HepG2 (cell line): ENCODE results near the gene STEAP1B. TPM values are rescaled to one million over a fixed set of nuclear protein-coding genes. Genes with fewer than 3 reads are reported as not detected.

ENCODE experiments used
- CBX2 ChIP-seq, 2 experiments: fragments of 200-600 bp in 1 of 2; sonication (generic); formaldehyde crosslinking in 1 of 2; IDR thresholded peaks; 2 replicates each; pipeline versions ENCODE4 v1.7.0 to v1.8.1; 2018 to 2022; ENCODE audit warnings: low read depth in 2 of 2, low read length in 1 of 2, mild to moderate bottlenecking in 1 of 2, missing genetic modification reagents in 1 of 2
- DR1 ChIP-seq: sonication (generic); formaldehyde crosslinking; IDR thresholded peaks from 2 replicates; pipeline ENCODE4 v1.8.0; 2021; ENCODE audit warnings: mild to moderate bottlenecking, missing genetic modification reagents, inconsistent platforms
- HOXA7 ChIP-seq: sonication (generic); formaldehyde crosslinking; IDR thresholded peaks from 2 replicates; pipeline ENCODE4 v1.8.1; 2022; ENCODE audit warnings: mild to moderate bottlenecking, missing genetic modification reagents, moderate library complexity
- KDM1A ChIP-seq: IDR thresholded peaks from 2 replicates; pipeline ENCODE4 v1.6.1; 2016; ENCODE audit warnings: missing compliant biosample characterization
- LCORL ChIP-seq, 2 experiments: fragments of 450-650 bp in 1 of 2; sonication (generic) in 1 of 2; formaldehyde crosslinking in 1 of 2; IDR thresholded peaks; 2 replicates each; pipeline versions ENCODE4 v1.5.0 to v1.6.1; 2017 to 2020; ENCODE audit warnings: antibody characterized with exemption in 1 of 2, missing genetic modification reagents in 1 of 2
- MAFF ChIP-seq: IDR thresholded peaks from 2 replicates; pipeline ENCODE4 v1.6.1; 2011; ENCODE audit warnings: low read depth, low read length, improper control_type of control experiment
- MYNN ChIP-seq: sonication (generic); formaldehyde crosslinking; IDR thresholded peaks from 2 replicates; pipeline ENCODE4 v1.4.0; 2020; ENCODE audit warnings: mild to moderate bottlenecking, low read depth, missing genetic modification reagents
- POGK ChIP-seq: sonication (generic); formaldehyde crosslinking; conservative IDR thresholded peaks from 2 replicates; pipeline ENCODE4 v1.8.0; 2022; ENCODE audit warnings: mild to moderate bottlenecking, moderate library complexity, missing genetic modification reagents
- POLR2AphosphoS5 ChIP-seq: IDR thresholded peaks from 2 replicates; pipeline ENCODE4 v1.6.1; 2012; ENCODE audit warnings: low read depth, low read length
- SETDB1 ChIP-seq: sonication (generic); formaldehyde crosslinking; IDR thresholded peaks from 2 replicates; pipeline ENCODE4 v1.5.1; 2020; ENCODE audit warnings: missing genetic modification reagents, mild to moderate bottlenecking, borderline replicate concordance
- SMAD3 ChIP-seq: sonication (generic); formaldehyde crosslinking; IDR thresholded peaks from 2 replicates; pipeline ENCODE4 v1.4.0; 2020; ENCODE audit warnings: missing genetic modification reagents
- SOX5 ChIP-seq: IDR thresholded peaks from 2 replicates; pipeline ENCODE4 v1.6.1; 2016; ENCODE audit warnings: borderline replicate concordance
- TCF7L2 ChIP-seq: IDR thresholded peaks from 2 replicates; pipeline ENCODE4 v1.6.1; 2011; ENCODE audit warnings: mild to moderate bottlenecking, low read depth, low read length, moderate library complexity
- XBP1 ChIP-seq: sonication (generic); formaldehyde crosslinking; IDR thresholded peaks from 2 replicates; pipeline ENCODE4 v1.5.0; 2020; ENCODE audit warnings: missing genetic modification reagents
- ZBTB2 ChIP-seq: sonication (generic); formaldehyde crosslinking; IDR thresholded peaks from 2 replicates; pipeline ENCODE4 v1.8.0; 2022; ENCODE audit warnings: low read depth, missing genetic modification reagents
- ZBTB4 ChIP-seq: sonication (generic); formaldehyde crosslinking; IDR thresholded peaks from 2 replicates; pipeline ENCODE4 v1.4.0; 2020; ENCODE audit warnings: missing genetic modification reagents, mild to moderate bottlenecking, borderline replicate concordance
- ZEB1 ChIP-seq: IDR thresholded peaks from 2 replicates; pipeline ENCODE4 v1.6.1; 2012; ENCODE audit warnings: mild to moderate bottlenecking, low read depth, inconsistent platforms; ENCODE audit not compliant: insufficient replicate concordance
- ZFP91 ChIP-seq: sonication (generic); formaldehyde crosslinking; IDR thresholded peaks from 2 replicates; pipeline ENCODE4 v1.9.0; 2022; ENCODE audit warnings: missing genetic modification reagents, mild to moderate bottlenecking, borderline replicate concordance
- ZNF580 ChIP-seq: IDR thresholded peaks from 2 replicates; pipeline ENCODE4 v1.6.1; 2016; ENCODE audit warnings: low read depth, borderline replicate concordance
- ZNF879 ChIP-seq: sonication (generic); formaldehyde crosslinking; IDR thresholded peaks from 2 replicates; pipeline ENCODE4 v1.8.1; 2023; ENCODE audit warnings: missing genetic modification reagents
- polyA plus RNA-seq, 8 experiments: library from polyadenylated mRNA; depleted of rRNA in 3 of 8; stranded (reverse) in 7 of 8; unstranded in 1 of 8; fragments of >200 nt; fragmentation: Illumina TruSeq in 4 of 8; extraction: Trizol in 4 of 8; gene quantifications; 2 replicates each; pipeline versions ENCODE4 v1.2.1 to v1.2.3, GENCODE V29; 2011 to 2016; ENCODE audit warnings: low read depth in 4 of 8, missing spikeins in 1 of 8, mixed read lengths in 1 of 8; ENCODE audit not compliant: insufficient read depth in 1 of 8
- total RNA-seq, 5 experiments: library from RNA; depleted of rRNA; stranded (reverse); fragments of >200 nt; fragmentation: Illumina TruSeq; extraction: Trizol; gene quantifications; 2 replicates each; pipeline ENCODE4 v1.2.3, GENCODE V29; 2016; ENCODE audit warnings: low read depth in 1 of 5

Gene STEAP1B
- total and polyA plus RNA-seq, 2 of the 13 experiments (the other 11 are each of a cell fraction or from before 2014, with no cell fraction given): not detected

GRCh38 chr7:22443370-22444180 lies 56.4 kb downstream of the STEAP1B start (continued):
- TF ChIP-seq ZFP91 (CRISPR knock-in tag) (no peak), MYNN (CRISPR knock-in tag) (no peak; the same call in 1 of the 2 replicates), HOXA7 (no peak), MAFF (no peak), POGK (no peak), SETDB1 (CRISPR knock-in tag) (no peak), ZBTB2 (peak; percentile 54; the same call in 1 of the 2 replicates), XBP1 (CRISPR knock-in tag) (peak; percentile 75; the same call in 1 of the 2 replicates), TCF7L2 (no peak), ZNF580 (CRISPR knock-in tag) (peak; percentile 72; the same call in 1 of the 2 replicates), ZBTB4 (CRISPR knock-in tag) (no peak), ZEB1 (no peak), ZNF879 (CRISPR knock-in tag) (no peak), SMAD3 (CRISPR knock-in tag) (peak; percentile 58; the same call in 1 of the 2 replicates), POLR2AphosphoS5 (peak; percentile 63; the same call in 1 of the 2 replicates), DR1 (no peak), LCORL (IDR thresholded peaks at IDR 0.05) (no peak), LCORL (CRISPR knock-in tag; IDR thresholded peaks at IDR 0.05) (peak; percentile 57), SOX5 (CRISPR knock-in tag) (peak; percentile 91; the same call in 1 of the 2 replicates), CBX2 (IDR thresholded peaks at IDR 0.05; ENCODE audit: low read depth, low read length) (no peak), CBX2 (CRISPR knock-in tag; IDR thresholded peaks at IDR 0.05; ENCODE audit: low read depth) (no peak), KDM1A (CRISPR knock-in tag) (no peak)
